Upper lobe of left lung (tissue), 4 donors: ENCODE results near the gene IFI6.

Source experiments
- EP300 ChIP-seq, 4 donors: sonication (generic); formaldehyde crosslinking; IDR thresholded peaks; one replicate each; pipeline ENCODE4 v1.5.1; 2017; ENCODE audit warnings: antibody characterized with exemption in 4 of 4, control low read depth in 2 of 4
- POLR2A ChIP-seq, 4 donors: fragments of 450-650 bp; IDR thresholded peaks; one replicate each; pipeline ENCODE4 v1.5.1; 2016 to 2017; ENCODE audit warnings: antibody characterized with exemption in 4 of 4, mild to moderate bottlenecking in 2 of 4
- POLR2AphosphoS5 ChIP-seq, 2 donors: sonication (generic); formaldehyde crosslinking; IDR thresholded peaks; one replicate each; pipeline ENCODE4 v1.5.1; 2017; ENCODE audit warnings: antibody characterized with exemption in 2 of 2
- TF ChIP-seq, protein P1 (sequence below), 6 experiments: fragments of 450-650 bp in 4 of 6; fragments of 200-600 bp in 2 of 6; sonication (generic) in 2 of 6; IDR thresholded peaks; one replicate each; pipeline ENCODE4 v1.5.1; 2016 to 2019; ENCODE audit warnings: antibody characterized with exemption in 6 of 6

DNA sequence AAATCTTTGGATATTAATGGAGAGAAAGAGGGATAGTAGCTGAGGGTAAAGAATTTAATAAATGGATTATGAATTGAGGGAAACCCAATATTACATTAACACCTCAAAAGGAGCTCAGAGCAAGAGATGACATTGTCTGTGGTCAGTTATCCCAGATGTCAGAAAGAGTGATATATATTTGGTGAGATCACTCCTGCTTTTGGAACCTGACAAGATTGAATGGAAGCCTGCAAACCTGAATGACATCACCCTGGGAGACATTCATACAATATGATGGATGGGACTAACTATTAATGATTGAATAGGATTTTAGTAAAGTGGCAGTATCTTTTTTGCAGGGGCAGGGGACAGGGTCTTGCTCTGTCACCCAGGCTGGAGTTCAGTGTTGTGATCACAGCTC is 6.8 kb upstream of the IFI6 start:
- TF ChIP-seq, protein P1, sequence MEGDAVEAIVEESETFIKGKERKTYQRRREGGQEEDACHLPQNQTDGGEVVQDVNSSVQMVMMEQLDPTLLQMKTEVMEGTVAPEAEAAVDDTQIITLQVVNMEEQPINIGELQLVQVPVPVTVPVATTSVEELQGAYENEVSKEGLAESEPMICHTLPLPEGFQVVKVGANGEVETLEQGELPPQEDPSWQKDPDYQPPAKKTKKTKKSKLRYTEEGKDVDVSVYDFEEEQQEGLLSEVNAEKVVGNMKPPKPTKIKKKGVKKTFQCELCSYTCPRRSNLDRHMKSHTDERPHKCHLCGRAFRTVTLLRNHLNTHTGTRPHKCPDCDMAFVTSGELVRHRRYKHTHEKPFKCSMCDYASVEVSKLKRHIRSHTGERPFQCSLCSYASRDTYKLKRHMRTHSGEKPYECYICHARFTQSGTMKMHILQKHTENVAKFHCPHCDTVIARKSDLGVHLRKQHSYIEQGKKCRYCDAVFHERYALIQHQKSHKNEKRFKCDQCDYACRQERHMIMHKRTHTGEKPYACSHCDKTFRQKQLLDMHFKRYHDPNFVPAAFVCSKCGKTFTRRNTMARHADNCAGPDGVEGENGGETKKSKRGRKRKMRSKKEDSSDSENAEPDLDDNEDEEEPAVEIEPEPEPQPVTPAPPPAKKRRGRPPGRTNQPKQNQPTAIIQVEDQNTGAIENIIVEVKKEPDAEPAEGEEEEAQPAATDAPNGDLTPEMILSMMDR (IDR thresholded peaks at IDR 0.05) = no peak
- TF ChIP-seq POLR2A (IDR thresholded peaks at IDR 0.05) = no peak
- TF ChIP-seq POLR2AphosphoS5 (IDR thresholded peaks at IDR 0.05) = no peak
- no peak for TF ChIP-seq EP300 (IDR thresholded peaks at IDR 0.05)
